ENCODE measurements around the gene FBXL12.
A peak's percentile ranks its signal among the peaks of the same experiment; 100 is the strongest.
"Not testable (repeated sequence)": the region's sequence is repeated elsewhere in the genome, so short reads cannot be mapped to it uniquely, and the experiment has no call there.

The FBXL12 gene

DNA sequence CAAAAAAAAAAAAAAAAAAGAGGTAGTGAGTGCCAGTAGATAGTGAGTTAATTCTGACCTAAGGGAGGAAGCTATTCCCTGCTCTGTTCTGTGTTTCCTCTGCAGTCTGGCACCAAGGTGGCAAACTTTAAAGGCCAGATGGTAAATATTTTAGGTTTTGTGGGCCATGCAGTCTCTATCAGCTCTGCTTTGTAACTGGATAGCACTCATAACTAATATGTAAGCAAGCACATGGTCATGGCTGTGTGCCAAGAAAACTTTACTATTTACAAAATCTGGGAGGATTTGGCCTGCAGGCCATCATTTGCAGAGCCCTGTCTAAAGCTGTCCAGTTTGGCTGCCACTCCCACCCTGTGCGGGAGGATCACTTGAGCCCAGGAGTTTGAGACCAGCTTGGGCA lies 20.5 kb upstream of the FBXL12 start:
- DNase-seq (ENCODE audit: low spot score): no peak
- no peak for FAIRE-seq

DNA sequence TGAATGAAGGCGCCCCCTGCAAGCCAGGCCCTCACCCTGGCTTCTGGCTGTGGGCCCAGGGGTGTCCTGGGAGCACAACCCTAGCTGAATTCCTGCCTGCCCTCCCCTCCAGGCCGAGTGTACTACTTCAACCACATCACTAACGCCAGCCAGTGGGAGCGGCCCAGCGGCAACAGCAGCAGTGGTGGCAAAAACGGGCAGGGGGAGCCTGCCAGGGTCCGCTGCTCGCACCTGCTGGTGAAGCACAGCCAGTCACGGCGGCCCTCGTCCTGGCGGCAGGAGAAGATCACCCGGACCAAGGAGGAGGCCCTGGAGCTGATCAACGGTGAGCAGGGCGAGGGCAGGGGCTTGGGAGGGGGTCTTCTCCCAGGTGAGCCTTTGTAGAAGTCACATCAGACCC lies 19.4 kb upstream of the FBXL12 start:
- FAIRE-seq: no peak
- DNase-seq (ENCODE audit: low spot score): no peak

DNA sequence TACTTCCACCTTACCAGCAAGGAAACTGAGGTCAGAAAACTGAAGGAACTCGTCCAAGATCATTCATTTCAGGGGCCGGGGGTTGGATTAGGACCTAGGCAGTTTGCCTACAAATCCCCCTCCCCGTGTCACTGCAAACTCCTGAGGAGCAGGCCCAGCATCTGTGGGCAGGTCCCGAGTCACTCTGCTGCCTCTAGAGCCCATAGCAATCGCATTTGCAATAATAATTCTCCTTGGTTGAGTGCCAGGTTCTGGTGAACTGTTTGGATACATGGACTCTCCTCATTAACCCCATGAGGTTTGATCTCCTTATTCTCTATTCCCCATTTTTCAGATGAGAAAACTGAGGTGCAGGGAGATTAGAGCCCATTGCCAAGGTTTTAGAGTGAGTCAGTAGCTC lies 17.1 kb upstream of the FBXL12 start:
- FAIRE-seq (no peak), DNase-seq (ENCODE audit: low spot score) (peak; percentile 17)

DNA sequence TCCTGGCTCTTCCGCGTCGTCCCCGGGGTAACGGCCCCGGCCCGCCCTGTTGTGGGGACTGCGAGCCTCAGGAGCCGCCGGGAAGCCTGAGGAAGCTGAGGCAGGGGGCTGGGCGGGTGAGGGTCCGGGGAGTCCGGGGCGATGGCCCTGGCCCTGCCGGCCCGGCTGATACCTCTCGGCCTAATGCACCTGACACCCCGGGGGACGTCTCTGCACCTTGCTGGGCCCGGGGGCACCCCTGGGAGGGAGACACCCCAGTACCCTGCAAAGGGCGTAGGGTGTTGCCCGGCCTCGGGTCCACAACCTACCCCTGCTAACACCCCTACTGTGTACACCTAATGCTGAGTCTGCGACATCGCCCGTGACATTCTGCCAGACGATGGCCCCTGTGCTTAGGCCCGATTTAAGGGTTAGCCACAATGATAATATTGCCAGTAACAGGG lies 16.6 kb upstream of the FBXL12 start:
- FAIRE-seq (no peak), DNase-seq (ENCODE audit: low spot score) (no peak)

DNA sequence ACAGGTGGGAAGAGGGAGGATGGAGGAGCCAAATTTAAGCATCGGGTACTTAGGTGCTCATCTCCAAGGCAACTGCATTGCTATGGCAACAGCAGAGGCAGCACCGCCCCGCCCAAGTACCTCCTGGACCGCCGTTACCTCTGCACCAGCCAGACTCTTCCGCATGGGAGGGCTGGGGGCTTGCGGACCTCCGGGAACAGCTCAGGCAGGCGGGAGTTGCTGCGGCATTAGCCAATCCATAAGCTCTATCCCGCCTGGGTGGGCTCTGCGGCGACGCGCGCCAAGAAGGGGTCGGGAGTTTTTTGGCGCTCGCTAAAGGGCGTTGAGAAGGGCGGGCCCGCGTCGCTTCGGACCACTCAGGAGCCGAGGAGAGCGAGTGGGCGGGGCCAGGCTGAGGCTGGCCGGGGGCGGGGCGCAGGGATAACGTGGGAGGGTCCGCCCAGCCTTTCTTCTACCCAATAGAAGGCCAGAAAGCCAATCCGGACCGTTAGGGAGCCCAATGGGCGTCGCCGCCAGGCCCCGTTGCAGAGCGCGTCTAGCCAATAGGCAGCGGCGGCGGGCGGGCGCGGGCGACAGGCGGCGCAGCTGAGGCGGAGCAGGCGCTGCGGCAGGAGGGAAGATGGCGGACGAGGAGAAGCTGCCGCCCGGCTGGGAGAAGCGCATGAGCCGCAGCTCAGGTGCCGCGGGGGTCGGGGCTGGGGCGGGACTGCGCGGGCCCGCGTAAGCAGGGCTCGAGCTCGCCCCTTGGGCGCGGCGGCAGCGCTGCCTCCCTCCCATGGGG lies 16.0 kb upstream of the FBXL12 start, which contains the start of gene PIN1:
Gene PIN1 (plus strand): TSS at position 593 of the 781 bp plus-strand sequence. CDS start 27 bp downstream, at position 620.
- peak; percentile 95 for DNase-seq (ENCODE audit: low spot score)
- FAIRE-seq: peak; percentile 57

DNA sequence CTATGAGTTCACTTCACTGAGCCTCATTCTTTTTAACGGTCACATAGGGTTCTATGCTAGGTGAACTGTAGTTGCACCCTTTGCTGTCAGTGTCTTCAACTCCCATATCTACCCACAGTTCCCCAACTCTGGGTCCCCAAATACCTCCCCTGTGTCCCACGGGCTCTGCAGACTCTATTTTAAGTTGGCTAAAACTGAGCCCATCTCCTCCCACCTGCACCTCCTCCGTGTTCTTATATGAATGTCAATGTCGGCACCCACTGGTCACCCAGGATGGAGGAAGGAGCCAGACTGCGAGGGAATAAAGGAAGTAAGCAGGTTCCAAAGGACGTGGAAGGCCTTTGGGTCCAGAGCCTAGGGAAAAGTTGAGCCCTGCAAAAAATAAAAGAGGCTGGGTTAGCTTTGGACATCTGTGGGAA lies 15.4 kb upstream of the FBXL12 start:
- FAIRE-seq (no peak), DNase-seq (ENCODE audit: low spot score) (no peak)

DNA sequence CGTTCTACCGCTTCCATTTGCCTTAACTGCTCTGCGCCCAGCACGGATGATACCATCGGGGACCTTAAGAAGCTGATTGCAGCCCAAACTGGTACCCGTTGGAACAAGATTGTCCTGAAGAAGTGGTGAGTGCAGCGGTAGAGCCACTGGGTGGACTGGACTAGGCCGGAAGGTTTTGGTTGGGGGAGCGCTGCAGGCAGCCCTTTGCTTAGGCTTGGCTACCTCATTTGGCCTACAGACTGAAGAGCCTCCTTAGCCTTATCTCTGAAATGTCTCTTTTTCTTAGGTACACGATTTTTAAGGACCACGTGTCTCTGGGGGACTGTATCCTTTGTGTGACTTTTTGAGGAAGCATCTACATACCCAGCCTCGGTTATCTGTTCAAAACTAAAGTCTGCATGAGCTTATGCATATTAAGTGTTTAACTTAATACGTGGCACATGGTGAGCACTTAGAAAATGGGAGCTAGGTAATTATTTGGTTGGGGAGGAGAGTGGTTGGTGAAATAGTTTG lies 9.7 kb upstream of the FBXL12 start:
- FAIRE-seq: no peak
- no peak for DNase-seq (ENCODE audit: low spot score)

DNA sequence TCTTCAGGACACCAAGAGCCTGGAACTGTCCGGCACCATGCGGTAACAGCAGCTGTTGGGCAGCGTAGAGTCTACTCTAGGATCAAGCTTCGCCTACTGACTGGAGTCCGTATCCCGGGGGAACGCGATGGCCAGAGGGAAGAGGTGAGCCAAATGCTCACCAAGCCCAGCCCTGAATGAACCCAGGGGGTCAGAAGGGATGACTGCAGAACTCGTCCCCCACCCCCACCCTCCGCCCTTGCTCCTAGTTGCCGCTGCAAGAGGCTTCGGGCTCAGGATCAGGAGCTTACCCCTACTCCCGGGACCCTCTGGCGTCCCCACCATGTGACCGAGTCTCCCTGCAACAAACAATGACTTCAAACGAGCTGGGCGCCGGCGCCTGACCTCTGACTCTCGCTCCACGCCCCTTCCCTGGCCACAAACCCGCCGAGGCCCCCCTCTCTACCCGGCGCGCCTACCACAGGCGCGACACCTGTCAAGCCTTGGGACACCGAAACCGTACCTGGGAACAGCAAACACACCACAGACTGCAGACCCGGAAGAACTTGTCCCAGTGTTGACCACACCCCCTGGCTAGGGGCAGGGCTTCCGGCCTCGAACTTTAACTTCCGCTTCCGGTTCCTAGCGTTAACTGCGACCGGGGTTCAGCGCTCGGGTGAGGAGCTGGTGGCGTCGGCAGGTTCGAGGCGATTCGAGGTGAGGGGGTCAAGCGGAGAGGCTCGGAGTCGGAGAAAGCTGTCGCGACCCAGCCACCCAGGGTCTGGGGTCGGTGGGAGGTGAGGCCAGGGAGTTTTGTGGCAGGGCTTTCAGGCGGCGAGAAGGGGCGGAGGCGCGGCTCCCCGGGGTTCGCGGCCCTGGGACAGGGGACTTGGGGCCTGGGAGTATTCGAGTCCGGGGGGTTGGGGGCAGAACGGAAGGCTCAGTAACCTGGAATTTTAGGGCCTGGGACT lies 8.7 kb upstream of the FBXL12 start, which contains the start of gene UBL5:
Gene UBL5 (plus strand): TSS at position 630 of the 950 bp plus-strand sequence. CDS start 420 bp downstream, outside the sequence.
- FAIRE-seq: peak; percentile 35
- DNase-seq (ENCODE audit: low spot score): peak; percentile 71

DNA sequence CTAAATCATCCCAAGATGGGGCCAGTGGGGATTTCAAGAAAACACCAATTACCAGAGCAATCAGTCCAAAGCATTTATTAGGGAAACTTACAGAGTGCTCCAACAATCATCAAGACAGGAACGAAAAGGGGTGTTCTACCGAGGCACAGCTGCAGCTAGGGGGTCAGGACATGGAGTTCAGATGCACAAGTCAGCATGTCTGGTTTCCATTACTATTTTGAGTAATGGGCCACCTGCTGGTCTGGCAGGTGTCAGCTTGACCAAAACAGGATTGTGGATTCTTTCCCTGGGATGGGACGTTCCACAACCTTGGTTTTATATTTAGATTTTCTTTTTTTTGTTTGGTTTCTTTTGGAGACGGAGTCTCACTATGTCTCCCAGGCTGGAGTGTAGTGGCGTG lies 4.9 kb upstream of the FBXL12 start:
- DNase-seq (ENCODE audit: low spot score) (no peak), FAIRE-seq (no peak)

DNA sequence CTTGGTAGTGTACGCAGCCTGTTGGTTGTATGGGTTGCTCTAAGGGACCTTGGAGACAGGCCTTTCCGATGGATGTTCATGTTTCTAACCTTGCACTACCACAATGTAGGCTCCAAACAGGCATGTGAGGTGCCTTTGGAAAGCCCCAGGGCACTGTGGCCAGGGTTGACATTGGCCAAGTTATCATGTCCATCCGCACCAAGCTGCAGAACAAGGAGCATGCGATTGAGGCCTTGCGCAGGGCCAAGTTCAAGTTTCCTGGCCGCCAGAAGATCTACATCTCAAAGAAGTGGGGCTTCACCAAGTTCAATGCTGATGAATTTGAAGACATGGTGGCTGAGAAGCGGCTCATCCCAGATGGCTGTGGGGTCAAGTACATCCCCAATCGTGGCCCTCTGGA lies 1.2 kb upstream of the FBXL12 start:
- not testable (repeated sequence) for FAIRE-seq; DNase-seq (ENCODE audit: low spot score)

DNA sequence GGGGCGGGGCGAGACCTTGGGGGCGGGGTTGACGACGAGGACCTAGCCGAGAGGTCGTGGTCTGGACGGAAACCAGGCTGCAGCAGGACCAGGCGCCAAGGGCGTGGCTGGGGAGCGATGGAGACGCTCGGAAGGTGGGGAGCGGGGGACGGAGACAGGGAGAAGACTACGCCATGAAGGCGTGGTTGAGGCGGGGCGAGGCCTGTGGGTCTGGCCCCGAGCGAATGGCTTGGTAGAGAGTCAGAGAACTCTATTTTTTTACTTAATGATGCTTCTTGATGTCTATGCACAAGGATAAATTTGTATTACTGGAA lies 674 bp upstream of the FBXL12 start:
- FAIRE-seq (no peak), DNase-seq (ENCODE audit: low spot score) (no peak)

DNA sequence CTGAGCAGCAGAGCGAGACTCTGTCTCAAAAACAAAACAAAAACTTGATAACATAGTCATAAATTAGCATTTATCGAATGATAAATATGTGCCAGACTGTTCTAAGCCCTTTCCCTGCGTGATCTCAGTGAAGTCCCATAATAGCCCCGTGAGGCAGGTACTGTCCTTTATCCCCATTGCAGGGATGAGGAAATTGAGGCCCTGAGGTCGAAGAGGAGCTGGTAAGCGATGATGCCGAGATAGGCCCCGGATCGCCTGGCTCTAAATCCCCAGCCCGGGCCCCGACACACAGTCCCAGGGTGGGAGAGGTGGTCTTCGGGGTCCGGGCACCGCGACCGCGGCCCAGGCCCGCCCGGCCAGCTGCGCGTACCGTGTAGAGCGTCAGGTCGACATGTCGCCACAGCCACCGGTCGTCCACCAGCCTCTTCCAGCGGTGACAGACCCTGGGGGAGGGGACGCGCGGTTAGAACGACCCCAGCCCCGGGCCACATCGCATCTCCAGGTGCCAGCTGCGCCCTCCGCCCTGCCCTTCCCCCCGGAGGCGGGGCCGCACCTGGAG lies 625 bp downstream of the FBXL12 start:
- no peak for DNase-seq (ENCODE audit: low spot score)

DNA sequence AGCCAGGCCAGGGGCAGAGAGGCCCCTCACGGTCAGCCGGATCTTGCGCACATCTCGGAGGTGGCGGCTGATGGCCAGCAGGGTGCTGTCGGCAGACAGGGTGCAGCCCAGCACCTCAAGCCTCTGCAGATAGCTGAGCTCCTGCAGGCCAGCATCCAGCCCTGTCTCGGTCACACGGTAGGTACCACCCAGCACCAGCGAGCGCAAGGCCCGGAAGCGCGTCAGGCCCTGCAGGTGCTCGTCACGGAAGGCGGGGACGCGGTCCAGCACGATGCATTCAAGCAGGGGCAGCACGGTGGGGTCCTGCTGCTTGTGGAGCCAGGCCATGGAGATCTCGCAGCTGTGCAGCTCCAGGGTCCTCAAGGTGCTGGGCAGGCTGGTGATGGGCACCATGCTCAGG lies 7.7 kb downstream of the FBXL12 start:
- DNase-seq (ENCODE audit: low spot score): no peak
- no peak for FAIRE-seq

More for the DNA sequence above, 625 bp downstream of the FBXL12 start:
- no peak for FAIRE-seq

DNA sequence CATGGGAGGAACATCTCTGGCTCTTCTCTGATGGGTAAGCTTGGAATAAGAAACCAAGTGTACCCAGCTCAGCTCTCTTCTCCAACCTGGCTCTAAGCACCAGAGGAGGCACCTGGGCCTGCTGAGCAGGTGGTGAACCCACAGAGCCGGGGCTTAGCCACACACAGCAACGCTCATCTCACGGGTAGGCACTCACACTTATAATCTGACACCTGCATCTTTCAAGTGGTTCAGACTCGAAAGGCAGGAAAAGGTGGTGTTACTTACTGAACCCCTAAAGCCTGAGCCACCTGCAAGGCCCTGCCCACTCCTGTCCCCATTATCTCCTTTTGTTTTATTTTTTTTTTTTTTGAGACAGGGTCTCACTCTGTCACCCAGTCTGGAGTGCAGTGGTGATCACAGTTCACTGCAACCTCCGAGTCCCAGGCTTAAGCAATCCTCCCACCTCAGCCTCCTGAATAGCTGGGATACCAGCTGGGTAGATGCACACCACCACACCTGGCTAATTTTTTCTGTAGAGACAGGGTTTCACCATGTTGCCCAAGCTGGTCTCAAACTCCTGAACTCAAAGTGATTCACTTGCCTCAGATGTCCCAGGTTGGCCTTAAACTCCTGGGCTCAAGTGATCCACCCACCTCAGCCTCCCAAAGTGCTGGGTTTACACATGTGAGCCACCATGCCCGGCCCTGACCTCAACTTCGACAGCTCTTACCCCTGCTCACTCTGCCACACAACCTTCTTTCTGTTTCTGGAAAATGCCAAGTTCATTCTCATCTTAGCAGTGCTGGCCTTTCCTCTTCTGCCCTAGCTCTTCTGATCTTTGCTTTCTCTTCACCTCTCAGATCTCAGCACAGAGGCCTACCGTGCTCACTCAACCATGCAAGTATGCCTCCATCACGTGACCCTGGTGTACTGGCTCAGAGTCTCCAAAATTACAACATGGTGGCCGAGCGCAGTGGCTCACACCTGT lies 9.7 kb downstream of the FBXL12 start:
- FAIRE-seq (no peak), DNase-seq (ENCODE audit: low spot score) (no peak)

DNA sequence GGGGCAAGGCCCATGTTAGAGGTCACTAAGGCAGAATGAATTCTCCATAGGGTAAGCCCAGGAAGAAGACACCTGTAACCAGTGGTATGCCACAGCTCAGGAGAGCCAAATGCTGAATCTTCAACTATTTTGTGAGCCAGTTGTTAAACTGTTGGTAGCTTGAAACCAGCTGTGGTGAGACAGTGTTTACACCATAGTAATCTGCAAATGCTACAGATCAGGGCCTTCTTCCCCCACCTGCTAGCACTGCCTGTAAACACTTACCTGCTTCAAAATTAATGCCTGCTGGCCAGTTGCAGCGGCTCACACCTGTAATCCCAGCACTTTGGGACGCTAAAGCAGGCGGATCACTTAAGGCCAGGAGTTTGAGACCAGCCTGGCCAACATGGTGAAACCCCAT lies 12.1 kb downstream of the FBXL12 start:
- FAIRE-seq (no peak), DNase-seq (ENCODE audit: low spot score) (no peak)

DNA sequence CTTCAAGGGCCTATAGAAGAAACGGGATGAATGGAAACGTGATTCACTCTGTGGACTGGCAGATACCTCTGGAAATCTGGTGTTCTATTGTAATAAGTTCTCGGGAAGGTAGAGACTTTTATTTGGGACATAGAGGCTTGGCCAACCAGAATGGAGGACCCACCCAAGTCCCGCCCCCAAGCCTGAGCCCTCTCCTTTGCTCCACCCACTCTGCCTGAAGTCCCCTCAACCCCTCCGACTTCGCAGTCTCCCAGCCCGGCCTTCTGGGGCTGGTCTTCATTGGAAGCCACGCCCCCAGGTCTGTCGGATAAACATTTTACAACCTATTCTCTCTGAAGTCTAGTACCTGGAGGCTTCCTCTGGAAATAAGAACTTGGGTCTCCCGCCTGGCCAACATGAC lies 16.9 kb downstream of the FBXL12 start:
- DNase-seq (ENCODE audit: low spot score): no peak
- no peak for FAIRE-seq

DNA sequence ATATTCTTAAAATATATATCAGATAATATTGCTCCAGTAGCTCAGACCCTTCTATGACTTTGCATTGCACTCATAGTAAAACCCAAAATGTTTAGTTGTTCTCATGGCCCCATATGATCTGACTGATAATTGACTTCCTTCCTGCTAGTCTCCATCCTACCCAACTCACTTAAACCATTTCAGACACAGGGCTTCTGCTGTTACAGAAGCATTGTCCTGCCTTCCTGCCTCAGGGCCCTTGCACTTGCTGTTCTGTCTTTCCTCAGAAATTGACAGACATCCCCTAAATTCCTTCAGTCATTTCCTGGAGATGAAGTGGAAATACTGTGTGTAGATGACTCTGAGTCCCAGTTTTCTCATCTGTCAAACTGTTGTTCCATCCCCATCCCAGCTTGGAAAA lies 19.7 kb downstream of the FBXL12 start:
- FAIRE-seq (no peak), DNase-seq (ENCODE audit: low spot score) (no peak)

DNA sequence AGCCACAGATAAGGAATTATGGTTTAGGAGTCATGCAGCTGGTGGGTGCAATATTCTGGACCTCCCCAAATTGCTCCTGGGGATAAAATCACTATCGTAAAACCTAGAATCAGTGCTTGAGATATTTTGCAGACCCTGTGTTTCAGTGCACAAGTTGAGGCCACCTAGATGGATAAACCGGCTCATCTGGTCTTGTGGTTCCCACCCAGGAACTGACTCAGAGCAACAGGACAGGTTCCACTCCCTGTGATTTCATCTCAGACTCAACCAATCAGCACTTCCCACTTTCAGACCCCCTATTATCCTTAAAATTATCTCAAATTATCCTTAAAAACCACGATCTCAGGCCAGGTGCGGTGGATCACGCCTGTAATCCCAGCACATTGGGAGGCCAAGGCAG lies 21.0 kb downstream of the FBXL12 start:
- DNase-seq (ENCODE audit: low spot score): no peak
- no peak for FAIRE-seq

DNA sequence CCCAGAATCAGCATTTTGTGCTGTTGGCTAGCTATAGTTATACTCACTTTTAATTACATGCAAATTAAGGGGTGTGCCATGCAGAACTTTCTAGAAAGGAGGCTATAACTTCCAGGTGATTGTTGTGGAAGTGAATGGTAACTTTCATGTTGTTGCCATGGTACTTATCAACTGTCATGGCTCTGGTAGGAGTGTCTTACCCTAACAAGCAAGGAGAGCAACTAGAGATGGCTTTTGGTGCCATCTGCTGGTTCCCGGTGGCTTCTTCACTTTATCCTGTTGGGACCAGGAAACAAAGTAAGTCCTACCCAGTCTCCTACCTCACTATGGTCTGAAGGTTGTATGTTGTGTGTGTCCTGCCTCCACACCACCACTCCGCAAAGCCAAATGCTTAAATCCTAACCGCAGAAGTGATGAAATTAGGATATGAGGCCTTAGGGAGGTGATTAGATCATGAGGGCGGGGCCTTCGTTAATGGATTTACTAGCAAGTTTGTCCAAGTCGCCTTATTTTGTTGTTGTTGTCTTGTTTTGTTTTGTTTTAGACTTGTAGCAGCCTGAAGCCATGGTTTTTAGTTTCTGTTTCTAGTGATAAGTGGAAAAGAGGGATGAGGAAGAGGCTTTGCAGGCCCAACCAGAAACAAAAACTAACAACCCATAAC lies 22.6 kb downstream of the FBXL12 start:
- DNase-seq (ENCODE audit: low spot score) (peak; percentile 76), FAIRE-seq (peak; percentile 86)

DNA sequence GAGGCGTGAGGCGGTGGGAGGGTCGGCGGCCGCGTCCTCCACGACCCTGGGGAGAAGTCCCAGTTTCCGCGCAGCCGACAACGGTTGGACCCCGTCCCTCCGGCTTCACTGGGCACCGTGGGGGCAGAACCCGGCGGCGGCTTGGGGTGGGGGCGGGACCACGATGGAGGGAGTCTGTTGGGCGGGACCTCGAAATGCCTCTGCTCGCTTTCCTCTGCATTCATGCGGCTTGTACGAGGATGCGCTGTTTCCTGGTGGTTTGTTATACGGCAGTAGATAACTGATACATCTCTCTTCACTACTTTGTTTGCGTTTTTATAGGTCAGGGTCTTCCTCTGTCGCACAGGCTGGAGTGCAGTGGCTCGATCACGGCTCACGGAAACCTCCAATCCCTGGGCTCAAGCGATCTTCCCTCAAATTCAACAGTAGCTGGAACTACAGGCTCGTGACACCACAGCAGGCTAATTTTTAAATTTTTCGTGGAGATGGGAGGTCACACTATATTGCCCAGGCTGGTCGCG lies 25.7 kb downstream of the FBXL12 start:
- FAIRE-seq (no peak), DNase-seq (ENCODE audit: low spot score) (no peak)

Measured in RCC 7860 (cell line).